ENCODE data around the gene TMEM116.
"Not testable (repeated sequence)": the region's sequence is repeated elsewhere in the genome, so short reads cannot be mapped to it uniquely, and the experiment has no call there.

The TMEM116 gene

DNA sequence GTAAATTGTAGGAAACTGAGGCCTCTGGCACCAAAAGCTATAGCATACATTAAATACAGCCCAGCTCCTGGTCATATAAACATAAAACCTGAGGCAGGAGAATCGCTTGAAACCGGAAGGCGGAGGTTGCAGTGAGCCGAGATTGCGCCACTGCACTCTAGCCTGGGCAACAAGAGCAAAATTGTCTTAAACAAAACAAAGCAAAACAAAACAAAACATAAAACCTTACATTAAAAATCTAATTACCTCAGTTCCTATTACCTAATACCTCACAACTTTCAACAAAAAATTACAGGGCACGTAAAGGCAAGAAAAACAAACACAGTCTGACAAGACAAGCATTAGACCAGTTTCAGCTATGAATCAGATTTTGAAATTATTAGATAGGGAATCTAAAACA is 36.7 kb downstream of the TMEM116 start:
- DNase-seq (ENCODE audit: low read depth), result no peak

DNA sequence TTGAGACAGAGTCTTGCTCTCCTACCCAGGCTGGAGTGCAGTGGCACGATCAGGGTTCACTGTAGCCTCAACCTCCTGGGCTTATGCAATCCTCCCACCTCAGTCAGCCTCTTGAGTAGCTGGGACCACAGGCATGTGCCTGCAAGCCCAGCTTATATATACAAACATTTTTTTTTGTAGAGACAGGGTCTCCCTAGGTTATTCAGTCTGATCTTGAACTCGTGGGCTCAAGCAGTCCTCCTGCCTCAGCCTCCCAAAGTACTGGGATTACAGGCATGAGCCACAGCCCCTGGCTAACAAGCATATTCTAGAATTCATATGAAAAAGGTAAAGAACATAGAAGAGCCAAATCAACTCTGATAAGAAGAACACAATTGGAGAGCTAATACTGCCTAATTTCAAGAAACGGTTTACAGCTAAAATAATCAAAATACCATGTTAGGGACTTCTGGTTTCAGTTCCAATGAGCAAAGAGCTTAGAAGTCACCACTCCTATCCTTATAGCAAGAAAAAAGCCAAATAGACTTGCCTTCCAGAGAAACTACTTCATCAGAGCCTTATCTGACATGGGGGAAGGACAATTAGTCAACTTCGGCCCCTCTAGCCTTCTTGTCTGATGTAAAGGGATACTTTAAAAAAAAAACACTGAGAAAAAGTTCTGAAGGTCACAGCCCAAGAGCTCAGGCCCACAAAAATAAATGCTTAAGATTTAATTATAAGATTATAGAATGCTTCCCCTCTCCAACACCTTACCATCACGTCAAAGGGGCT is 37.6 kb downstream of the TMEM116 start:
- no peak for DNase-seq (ENCODE audit: low read depth)

DNA sequence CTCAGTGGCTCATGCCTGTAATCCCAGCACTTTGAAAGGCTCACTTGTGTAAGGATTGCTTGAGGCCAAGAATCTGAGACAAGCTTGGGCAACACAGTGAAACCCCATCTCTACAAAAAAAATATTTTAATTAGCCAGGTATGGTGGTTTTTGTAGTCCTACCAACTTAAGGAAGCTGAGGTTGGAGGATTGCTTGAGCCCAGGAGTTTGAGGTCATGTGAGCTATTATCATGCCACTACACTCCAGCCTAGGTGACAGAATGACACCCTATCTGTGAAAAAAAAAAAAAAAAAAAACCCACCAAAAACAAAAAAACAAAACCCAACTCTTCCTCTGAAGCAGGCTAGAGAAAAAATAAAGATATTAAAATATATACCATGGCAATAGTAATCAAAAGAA is 41.2 kb downstream of the TMEM116 start:
- DNase-seq (ENCODE audit: low read depth), result no peak

GRCh38 chr12:111964935-111965334 is 48.0 kb downstream of the TMEM116 start:
- DNase-seq (ENCODE audit: low read depth), result no peak

DNA sequence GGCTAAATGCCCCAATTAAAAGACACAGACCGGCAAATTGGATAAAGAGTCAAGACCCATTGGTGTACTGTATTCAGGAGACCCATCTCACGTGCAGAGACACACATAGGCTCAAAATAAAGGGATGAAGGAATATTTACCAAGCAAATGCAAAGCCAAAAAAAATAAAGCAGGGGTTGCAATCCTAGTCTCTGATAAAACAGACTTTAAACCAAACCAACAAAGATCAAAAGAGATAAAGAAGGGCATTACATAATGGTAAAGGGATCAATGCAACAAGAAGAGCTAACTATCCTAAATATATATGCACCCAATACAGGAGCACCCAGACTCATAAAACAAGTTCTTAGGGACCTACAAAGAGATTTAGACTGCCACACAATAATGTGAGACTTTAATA is 53.4 kb downstream of the TMEM116 start:
- DNase-seq (ENCODE audit: low read depth), result not testable (repeated sequence)

- not testable (repeated sequence) for DNase-seq (ENCODE audit: low read depth)
These were observed 55.7 kb downstream of the TMEM116 start for GRCh38 chr12:111957224-111957623.

- no peak for DNase-seq (ENCODE audit: low read depth)
These were observed 58.0 kb downstream of the TMEM116 start for GRCh38 chr12:111954969-111955368.

DNA sequence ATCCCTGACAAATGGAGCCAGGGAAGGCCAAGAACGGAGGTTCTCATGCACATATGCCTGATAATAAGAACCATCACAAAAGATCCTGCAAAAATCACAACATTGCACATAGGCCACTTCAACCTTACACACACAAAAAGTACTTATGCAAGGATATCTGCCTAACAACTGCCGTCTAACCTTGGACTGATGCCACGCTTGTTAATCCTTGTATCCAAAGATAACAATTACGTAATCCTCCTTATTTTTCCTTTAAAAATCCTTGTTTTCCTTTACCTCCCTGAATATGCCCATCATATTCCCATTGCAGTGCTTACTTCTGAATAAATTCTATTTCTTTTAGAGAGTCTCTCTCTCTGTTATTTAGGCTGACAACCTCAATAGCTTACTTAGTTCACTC is 59.5 kb downstream of the TMEM116 start:
- no peak for DNase-seq (ENCODE audit: low read depth)

DNA sequence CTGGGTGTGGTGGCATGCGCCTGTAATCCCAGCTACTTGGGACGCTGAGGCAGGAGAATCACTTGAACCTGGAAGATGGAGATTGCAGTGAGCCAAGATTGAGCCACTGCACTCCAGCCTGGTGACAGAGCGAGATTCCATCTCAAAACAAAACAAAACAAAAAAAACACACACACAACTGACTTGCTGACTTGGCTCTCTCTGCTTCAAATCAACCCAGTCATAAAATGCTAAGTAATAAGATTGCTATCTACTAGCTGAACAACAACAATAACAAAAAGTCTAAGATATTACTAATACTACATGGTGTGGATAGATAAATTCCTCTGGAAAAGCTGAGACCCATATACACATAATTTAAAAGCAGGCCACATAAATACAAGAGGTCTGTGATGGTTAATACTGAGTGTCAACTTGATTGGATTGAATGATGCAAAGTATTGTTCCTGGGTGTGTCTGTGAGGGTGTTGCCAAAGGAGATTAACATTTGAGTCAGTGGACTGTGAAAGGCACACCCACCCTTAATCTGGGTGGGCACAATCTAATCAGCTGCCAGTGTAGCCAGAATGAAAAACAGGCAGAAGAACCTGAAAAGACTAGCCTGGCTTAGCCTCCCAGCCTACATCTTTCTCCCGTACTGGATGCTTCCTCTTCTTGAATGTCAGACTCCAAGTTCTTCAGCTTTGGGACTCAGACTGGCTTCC is 60.7 kb downstream of the TMEM116 start:
- DNase-seq (ENCODE audit: low read depth), result not testable (repeated sequence)

- DNase-seq (ENCODE audit: low read depth), result not testable (repeated sequence)
These were observed 61.8 kb downstream of the TMEM116 start for GRCh38 chr12:111950961-111951676.

DNA sequence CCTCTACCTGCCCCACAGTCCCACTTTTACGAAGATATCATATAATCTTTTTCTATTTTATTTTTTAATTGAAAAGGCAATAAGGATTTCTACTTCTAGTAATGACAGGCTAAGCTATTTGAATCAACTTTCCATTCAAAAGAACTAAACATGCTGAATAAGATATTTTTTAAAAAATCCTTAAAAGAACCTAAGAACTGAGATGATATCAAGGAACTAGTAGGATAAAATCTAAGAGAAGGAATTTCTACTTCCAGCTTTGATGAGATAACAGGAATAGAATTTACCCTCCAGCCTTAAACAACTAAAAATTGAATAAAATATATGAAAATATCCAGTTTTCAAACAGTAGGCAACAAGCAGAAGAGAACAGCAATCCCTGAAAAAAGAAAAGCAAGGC is 69.0 kb downstream of the TMEM116 start:
- DNase-seq (ENCODE audit: low read depth), result no peak

DNA sequence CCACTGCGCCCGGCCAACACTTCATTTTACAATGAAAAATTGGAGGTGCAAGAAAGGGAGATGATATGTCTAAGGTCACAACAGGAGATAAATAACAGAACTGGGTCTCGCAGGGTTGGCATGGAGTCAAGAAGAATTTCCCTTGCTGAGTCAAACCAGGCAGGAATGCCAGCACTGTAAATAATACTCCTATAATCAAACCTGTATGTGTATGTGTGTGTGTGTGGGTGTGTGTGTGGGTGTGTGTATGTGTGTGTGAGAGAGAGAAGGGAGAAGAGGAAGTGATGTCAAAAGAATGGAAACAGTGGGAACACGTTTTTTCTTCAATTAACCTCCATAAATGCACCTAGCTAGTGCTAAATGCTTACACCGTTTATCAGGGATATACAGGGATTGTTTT is 70.4 kb downstream of the TMEM116 start:
- no peak for DNase-seq (ENCODE audit: low read depth)

DNA sequence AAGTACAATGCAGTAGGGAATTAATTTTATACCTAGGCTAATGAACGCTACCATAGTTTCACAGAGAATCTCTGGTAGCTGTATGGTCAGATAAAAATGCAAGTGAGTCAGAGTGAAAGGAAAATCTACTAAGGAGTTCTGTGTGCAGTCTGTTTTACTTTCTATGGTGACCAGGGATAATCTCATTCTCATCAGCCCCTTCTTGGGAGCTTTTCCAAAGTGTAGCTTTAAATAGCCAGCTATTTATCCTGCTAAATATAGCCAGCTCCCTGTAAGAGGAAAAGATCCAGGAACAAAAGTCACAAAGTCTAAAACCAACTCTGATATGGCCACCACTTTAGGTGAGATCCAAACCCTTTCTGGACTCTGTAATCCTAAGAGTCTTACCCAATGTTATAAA is 75.5 kb downstream of the TMEM116 start:
- no peak for DNase-seq (ENCODE audit: low read depth)

DNA sequence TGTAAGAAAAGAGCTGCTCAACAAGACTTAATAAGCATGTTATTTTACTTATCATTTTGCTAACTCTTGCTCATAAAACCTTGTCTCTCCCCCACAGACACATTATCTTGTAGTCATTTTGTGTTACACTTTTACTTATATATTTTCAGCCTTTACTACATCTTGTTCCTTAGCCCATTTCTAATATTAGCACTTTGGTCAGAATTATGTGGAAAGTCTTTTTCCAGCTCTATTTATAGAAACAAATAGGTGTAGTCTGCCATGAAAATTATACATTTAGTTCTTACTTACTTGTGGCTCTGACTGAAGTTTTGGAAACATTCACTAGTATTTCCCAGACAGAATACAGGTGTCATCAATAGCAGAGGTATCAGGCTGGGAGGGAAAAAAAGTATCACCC is 76.1 kb downstream of the TMEM116 start:
- DNase-seq (ENCODE audit: low read depth), result no peak

- no peak for DNase-seq (ENCODE audit: low read depth)
These were observed 80.7 kb downstream of the TMEM116 start for GRCh38 chr12:111932241-111932640.

GRCh38 chr12:111927346-111927745 is 85.6 kb downstream of the TMEM116 start:
- no peak for DNase-seq (ENCODE audit: low read depth)

- DNase-seq (ENCODE audit: low read depth), result no peak
These were observed 86.3 kb downstream of the TMEM116 start for GRCh38 chr12:111926631-111927030.

GRCh38 chr12:111925171-111925570 is 87.8 kb downstream of the TMEM116 start:
- DNase-seq (ENCODE audit: low read depth), result no peak

DNA sequence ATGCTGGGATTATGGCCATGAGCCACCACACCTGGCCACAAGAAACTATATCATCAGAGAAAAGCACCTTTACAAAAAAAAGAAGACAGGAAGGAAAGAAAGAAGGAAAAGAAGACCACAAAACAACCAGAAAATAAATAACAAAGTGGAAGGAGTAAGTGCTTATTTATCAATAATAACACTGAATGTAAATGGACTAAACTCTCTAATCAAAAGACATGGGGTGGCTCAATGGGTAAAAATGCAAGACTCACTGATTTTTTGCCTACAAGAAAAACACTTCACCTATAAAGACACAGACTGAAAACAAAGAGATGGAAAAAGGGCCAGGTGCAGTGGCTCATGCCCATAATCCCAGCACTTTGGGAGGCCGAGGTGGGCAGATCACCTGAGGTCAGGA is 105.2 kb downstream of the TMEM116 start:
- DNase-seq (ENCODE audit: low read depth), result no peak

DNA sequence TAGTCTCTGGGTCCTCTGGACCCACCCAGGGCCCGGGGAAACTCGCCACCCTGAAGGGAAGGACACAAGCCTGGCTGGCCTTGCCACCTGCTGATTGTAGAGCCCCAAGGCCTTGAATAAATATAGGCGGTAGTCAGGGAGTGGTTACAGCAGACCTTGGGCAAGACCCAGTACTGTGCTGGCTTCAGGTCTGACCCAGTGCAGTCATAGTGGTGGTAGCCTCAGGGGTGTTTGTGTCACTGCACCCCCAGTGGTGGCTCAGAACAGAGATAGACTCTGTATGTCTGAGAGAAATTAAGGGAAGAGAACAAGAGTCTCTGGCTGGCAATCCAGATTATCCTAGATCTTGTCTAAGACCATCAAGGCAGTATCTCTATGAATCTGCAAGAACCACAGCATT is 107.5 kb downstream of the TMEM116 start:
- no peak for DNase-seq (ENCODE audit: low read depth)

DNA sequence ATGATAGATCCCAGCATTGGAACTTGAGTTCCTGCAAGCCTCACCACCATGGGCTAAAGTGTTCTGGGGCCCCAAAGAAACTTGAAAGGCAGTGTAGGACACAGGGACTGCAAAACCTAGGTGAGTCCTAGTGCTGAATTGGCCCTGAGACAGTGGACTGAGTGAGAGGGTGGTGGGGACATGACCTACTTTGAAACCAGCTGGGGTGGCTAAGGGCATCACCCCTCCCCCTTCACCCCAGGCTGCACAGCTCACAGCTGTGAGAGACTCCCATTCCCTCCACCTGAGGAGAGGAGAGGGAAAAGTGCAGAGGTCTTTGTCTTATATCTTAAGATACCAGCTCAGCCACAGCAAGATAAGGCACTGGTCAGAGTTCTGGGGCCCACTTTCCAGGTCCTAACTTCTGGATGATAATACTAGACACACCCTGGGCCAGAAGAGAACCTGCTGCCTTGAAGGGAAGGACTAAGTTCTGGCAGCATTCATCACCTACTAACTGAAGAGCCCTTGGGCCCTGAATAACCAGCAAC is 108.5 kb downstream of the TMEM116 start:
- no peak for DNase-seq (ENCODE audit: low read depth)

- no peak for DNase-seq (ENCODE audit: low read depth)
These were observed 111.8 kb downstream of the TMEM116 start for GRCh38 chr12:111901182-111901581.

DNA sequence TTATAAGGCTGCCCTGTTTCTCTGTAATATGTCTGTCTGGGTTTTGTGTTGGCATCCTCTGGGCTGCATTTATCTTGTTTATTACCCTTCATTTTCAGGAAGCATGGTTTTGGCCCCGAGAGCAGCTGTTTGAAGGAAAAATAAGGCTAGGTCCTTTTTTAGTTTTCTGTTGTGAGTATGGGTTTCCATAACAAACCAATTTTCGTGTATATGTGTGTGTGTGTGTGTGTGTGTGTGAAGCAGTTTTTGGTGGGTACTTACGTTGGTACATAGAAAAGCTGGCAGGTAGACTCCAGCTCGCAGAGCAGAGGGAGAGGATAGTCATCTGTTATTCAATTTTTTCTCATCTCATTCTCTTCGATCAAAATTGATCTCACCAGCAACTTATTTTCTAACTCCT is 118.4 kb downstream of the TMEM116 start:
- no peak for DNase-seq (ENCODE audit: low read depth)
